ENCODE results near the gene FSTL4. TPM values are rescaled to one million over a fixed set of nuclear protein-coding genes. Genes with fewer than 3 reads are reported as not detected.

FSTL4 gene
- total and polyA plus RNA-seq, 2 of the 13 experiments (the other 11 are each of a cell fraction or from before 2014, with no cell fraction given) = 2.1 to 3.0 TPM

DNA sequence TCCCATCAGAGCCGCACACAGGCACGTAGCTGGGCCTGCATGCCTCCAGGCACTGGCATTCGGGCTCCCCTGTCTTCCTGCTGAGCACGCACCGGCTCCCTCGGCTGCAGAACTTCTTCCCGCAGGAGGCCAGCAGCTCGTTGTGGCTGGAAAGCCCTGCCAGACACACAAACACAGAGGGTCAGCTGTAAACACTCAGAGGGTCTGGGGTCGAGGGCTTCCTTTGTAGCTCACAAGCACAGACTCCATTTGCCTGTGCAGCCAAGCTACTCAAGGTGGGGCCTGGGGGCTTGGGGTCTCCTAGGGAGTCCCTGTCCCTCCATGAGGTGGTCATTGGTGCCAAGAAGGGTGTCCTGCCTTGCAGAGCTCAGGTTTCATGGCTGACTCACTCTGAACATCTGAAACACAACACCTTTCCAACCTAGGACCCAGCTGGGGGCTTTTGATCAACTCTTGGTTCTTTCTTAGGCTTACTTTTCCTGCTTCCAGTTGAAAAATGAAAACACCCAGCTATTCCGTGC, 211.4 kb downstream of the FSTL4 start (continued):
- TF ChIP-seq HNRNPK (IDR thresholded peaks at IDR 0.05; ENCODE audit: low read depth, low read length, poor library complexity, severe bottlenecking) (no peak), ZSCAN12 (CRISPR knock-in tag; IDR thresholded peaks at IDR 0.05) (no peak), ZNF589 (CRISPR knock-in tag; conservative IDR thresholded peaks at IDR 0.05) (no peak)

- ATAC-seq (no peak), FAIRE-seq (no peak), DNase-seq (ENCODE audit: low spot score) (no peak)
- in situ Hi-C loops (cut with HindIII; ENCODE audit: extremely low pct_ligation_motif_present, low pct_unique_long_range_greater_than_20kb) (no loop called here), intact Hi-C loops (cut with micrococcal nuclease; ENCODE audit: unreplicated experiment) (no loop called here)
- POLR2A ChIA-PET = no interaction called here
- no peaks in the 10 kb centered on the region for H3K36me3 ChIP-seq (replicated peaks in 1 of 2; ENCODE audit: control insufficient read depth in 1 of 2, insufficient read depth in 2 of 2, low read length in 2 of 2)
- CTCF ChIA-PET (ENCODE audit: low intra/inter-chr PET ratio, low total read pairs) = no interaction called here
- TF ChIP-seq ZNF549 (CRISPR knock-in tag; IDR thresholded peaks at IDR 0.05) (no peak), ZNF326 (CRISPR knock-in tag; IDR thresholded peaks at IDR 0.05; ENCODE audit: borderline replicate concordance) (no peak), NR1H2 (CRISPR knock-in tag; IDR thresholded peaks at IDR 0.05; ENCODE audit: borderline replicate concordance, low read depth) (no peak), TEAD2 (CRISPR knock-in tag; IDR thresholded peaks at IDR 0.05) (no peak), YEATS4 (CRISPR knock-in tag; IDR thresholded peaks at IDR 0.05; ENCODE audit: borderline replicate concordance) (no peak), ZNF749 (CRISPR knock-in tag; IDR thresholded peaks at IDR 0.05; ENCODE audit: borderline replicate concordance) (no peak), ZMYM3 (CRISPR knock-in tag; IDR thresholded peaks at IDR 0.05) (no peak), KLF11 (CRISPR knock-in tag; IDR thresholded peaks at IDR 0.05) (no peak), ZNF703 (CRISPR knock-in tag; IDR thresholded peaks at IDR 0.05; ENCODE audit: borderline replicate concordance) (no peak), PCBP1 (IDR thresholded peaks at IDR 0.05; ENCODE audit: borderline replicate concordance, low read depth, low read length) (no peak), ZMAT5 (CRISPR knock-in tag; IDR thresholded peaks at IDR 0.05; ENCODE audit: borderline replicate concordance, low read depth) (no peak), SP5 (CRISPR knock-in tag; IDR thresholded peaks at IDR 0.05; ENCODE audit: borderline replicate concordance, low read depth) (no peak), ZNF350 (CRISPR knock-in tag; IDR thresholded peaks at IDR 0.05; ENCODE audit: borderline replicate concordance, low read depth) (no peak), HMG20B (CRISPR knock-in tag; conservative IDR thresholded peaks at IDR 0.05) (no peak)
- TF ChIP-seq, protein P1, sequence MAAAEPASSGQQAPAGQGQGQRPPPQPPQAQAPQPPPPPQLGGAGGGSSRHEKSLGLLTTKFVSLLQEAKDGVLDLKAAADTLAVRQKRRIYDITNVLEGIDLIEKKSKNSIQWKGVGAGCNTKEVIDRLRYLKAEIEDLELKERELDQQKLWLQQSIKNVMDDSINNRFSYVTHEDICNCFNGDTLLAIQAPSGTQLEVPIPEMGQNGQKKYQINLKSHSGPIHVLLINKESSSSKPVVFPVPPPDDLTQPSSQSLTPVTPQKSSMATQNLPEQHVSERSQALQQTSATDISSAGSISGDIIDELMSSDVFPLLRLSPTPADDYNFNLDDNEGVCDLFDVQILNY (CRISPR knock-in tag; conservative IDR thresholded peaks at IDR 0.05) = no peak
- TF ChIP-seq, protein P2, sequence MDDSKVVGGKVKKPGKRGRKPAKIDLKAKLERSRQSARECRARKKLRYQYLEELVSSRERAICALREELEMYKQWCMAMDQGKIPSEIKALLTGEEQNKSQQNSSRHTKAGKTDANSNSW (CRISPR knock-in tag; IDR thresholded peaks at IDR 0.05; ENCODE audit: borderline replicate concordance) = no peak
- TF ChIP-seq, protein P3, sequence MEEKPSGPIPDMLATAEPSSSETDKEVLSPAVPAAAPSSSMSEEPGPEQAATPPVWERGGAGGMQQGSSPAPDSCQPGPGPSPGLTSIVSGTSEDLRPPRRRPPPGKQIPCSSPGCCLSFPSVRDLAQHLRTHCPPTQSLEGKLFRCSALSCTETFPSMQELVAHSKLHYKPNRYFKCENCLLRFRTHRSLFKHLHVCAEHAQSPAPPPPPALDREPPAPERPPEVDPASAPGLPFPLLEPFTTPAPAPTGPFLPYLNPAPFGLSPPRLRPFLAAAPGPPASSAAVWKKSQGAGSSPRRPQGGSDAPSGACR (CRISPR knock-in tag; IDR thresholded peaks at IDR 0.05) = no peak
- peaks cover 3 to 27% of the 10 kb centered on the region in 2 experiments for H3K27me3 ChIP-seq (ENCODE audit: control insufficient read depth in 1 of 2, insufficient read depth in 2 of 2, low read length in 2 of 2)
- WGBS (ENCODE audit: low lambda C conversion rate) = no CpG with 5 or more reads among the region's 3 CpGs
- no peaks in the 10 kb centered on the region for H3K79me2 ChIP-seq (ENCODE audit: insufficient read depth, low read length)
- no peak overlapping the region for H3K9ac ChIP-seq (ENCODE audit: insufficient read depth, low read depth, low read length)
- no peaks in the 10 kb centered on the region for H3K4me1 ChIP-seq (ENCODE audit: insufficient read depth, low read length)
- H4K20me1 ChIP-seq (ENCODE audit: insufficient read depth, low read length) = no peaks in the 10 kb centered on the region
- no peak overlapping the region for H3K4me2 ChIP-seq (ENCODE audit: low read depth, low read length)
- no peak overlapping the region for H2AFZ ChIP-seq (ENCODE audit: low read length)
- BruUV-seq (replicated peaks) = no TSS peak
- no peak overlapping the region for H3K4me3 ChIP-seq (replicated peaks in 1 of 3; ENCODE audit: insufficient read depth in 1 of 3, low read depth in 2 of 3, low read length in 3 of 3)
- no peaks in the 10 kb centered on the region for H3K9me3 ChIP-seq (ENCODE audit: low read length)
- H3K27ac ChIP-seq (ENCODE audit: extremely low read length, insufficient read depth, low read length) = no peak overlapping the region
These were observed 212.2 kb downstream of the FSTL4 start for GRCh38 chr5:133400120-133400519.

Data from HepG2 (cell line).